Measurements from ENCODE around the gene ASNSD1. TPM values are rescaled to one million over a fixed set of nuclear protein-coding genes. Genes with fewer than 3 reads are reported as not detected.

ASNSD1 gene
- total RNA-seq, 4 donors from 2014 or later, result 42.6 to 66.6 (median 53.4) TPM

DNA sequence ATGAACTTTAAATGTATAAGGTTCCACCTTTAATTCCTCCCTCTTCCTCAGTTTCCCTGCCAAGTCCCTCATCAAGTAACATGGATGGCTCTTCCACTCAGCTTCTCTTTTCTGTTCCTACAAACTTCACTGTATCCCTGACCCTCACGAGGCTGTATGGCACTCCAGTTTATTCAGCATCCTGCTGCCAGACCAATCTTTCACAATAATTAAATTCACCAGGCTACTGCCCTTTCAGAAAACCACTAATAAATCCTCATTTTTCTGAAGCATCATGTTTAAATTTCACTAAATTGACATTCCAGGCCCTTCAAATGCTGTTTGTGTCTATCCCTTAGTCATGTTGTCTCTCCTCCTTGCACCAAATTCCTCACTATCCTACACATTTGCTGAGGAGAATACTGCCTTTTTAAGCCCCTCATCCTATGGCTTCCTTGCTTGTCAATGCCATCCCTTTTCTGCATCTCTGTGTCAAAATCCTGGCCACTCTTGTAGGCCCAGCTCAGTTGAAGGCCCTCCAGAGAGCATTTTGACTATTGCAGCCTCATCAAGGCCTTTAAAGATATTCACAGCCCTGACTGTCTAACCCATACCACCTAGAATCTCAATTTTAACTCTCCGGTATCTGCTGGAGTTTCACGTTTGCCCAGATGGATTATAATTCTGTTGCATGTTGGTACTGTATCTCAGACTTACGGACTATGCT, 22.8 kb upstream of the ASNSD1 start:
- H3K36me3 ChIP-seq, result no peaks in the 10 kb centered on the region
- WGBS, 2 donors, result 87 to 88% methylated on average over 4 of the region's 4 CpGs
- H3K4me3 ChIP-seq, result no peak overlapping the region
- TF ChIP-seq, protein P1, sequence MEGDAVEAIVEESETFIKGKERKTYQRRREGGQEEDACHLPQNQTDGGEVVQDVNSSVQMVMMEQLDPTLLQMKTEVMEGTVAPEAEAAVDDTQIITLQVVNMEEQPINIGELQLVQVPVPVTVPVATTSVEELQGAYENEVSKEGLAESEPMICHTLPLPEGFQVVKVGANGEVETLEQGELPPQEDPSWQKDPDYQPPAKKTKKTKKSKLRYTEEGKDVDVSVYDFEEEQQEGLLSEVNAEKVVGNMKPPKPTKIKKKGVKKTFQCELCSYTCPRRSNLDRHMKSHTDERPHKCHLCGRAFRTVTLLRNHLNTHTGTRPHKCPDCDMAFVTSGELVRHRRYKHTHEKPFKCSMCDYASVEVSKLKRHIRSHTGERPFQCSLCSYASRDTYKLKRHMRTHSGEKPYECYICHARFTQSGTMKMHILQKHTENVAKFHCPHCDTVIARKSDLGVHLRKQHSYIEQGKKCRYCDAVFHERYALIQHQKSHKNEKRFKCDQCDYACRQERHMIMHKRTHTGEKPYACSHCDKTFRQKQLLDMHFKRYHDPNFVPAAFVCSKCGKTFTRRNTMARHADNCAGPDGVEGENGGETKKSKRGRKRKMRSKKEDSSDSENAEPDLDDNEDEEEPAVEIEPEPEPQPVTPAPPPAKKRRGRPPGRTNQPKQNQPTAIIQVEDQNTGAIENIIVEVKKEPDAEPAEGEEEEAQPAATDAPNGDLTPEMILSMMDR (IDR thresholded peaks at IDR 0.05), result no peak
- TF ChIP-seq EP300 (IDR thresholded peaks at IDR 0.05), result no peak
- no peak for TF ChIP-seq POLR2A (IDR thresholded peaks at IDR 0.05)
- H3K4me1 ChIP-seq, result no peaks in the 10 kb centered on the region
- H3K9me3 ChIP-seq, result no peaks in the 10 kb centered on the region
- no peaks in the 10 kb centered on the region for H3K27me3 ChIP-seq
- H3K27ac ChIP-seq, result no peak overlapping the region
- DNase-seq (ENCODE audit: low spot score in 2 of 2), result no peak

DNA sequence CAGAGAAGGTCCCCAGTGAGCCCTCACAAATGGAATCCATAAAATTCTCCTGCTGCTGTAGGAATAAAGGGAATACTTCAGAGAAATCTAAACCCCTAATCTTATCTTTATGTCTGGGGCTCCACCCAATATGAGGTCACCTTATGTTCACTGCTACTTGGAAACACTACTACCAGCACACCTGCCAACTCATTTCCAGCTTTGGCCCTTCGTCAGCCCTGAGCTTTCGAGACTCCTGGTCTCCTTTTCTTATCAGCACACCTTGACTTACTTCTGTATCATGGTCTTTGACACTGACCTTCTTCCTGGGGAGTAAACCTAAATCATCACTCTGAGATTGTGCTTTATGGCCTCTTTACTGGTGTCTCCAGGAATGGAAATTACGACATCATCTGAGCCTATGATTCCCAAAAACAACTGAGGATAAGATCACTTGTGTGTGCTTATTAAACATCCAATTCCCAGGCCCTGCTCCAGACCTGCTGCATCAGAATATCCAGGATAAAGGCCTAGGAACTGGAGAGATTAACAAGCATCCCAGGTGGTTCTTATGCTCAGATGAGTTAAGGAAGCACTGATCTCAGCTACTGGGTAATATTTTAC, 22.2 kb upstream of the ASNSD1 start:
- WGBS, 2 donors, result 58 to 74% methylated on average over 3 of the region's 3 CpGs
- Histone ChIP-seq H3K4me3 (no peak overlapping the region), H3K27ac (no peak overlapping the region)

DNA sequence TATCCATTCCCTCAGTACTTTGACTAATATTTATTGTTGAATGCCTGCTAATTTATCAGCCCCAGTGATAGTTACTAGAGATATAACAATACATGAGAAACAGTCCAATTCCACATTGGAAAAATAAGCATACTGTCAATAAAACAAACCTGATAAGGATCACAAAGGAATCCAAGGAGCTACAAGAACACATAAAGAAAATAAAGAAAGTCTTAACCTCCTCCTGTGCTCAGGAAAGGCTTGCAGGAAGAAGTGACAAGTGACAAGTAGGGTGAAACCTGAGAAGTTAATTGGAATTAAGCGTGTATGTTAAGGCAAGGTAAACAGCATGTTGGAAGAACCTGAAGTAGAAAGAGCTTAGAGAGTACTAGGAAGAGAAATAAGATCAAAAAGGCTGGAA, 20.3 kb upstream of the ASNSD1 start:
- no peak for DNase-seq (ENCODE audit: low spot score in 2 of 2)
- H3K4me3 ChIP-seq, result no peak overlapping the region
- no peak overlapping the region for H3K27ac ChIP-seq
- H3K36me3 ChIP-seq, result no peaks in the 10 kb centered on the region
- no peaks in the 10 kb centered on the region for H3K27me3 ChIP-seq
- 58 to 71% methylated on average over 1 of the region's 1 CpG for WGBS, 2 donors
- no peaks in the 10 kb centered on the region for H3K4me1 ChIP-seq
- no peaks in the 10 kb centered on the region for H3K9me3 ChIP-seq
- TF ChIP-seq EP300 (IDR thresholded peaks at IDR 0.05), result no peak
- TF ChIP-seq, protein P1 (IDR thresholded peaks at IDR 0.05), result no peak
- TF ChIP-seq POLR2A (IDR thresholded peaks at IDR 0.05), result no peak

More for the DNA sequence above, 22.2 kb upstream of the ASNSD1 start:
- no peak for TF ChIP-seq EP300 (IDR thresholded peaks at IDR 0.05)
- TF ChIP-seq, protein P1 (IDR thresholded peaks at IDR 0.05), result no peak
- no peak for TF ChIP-seq POLR2A (IDR thresholded peaks at IDR 0.05)
- Histone ChIP-seq H3K36me3 (no peaks in the 10 kb centered on the region), H3K27me3 (no peaks in the 10 kb centered on the region), H3K9me3 (no peaks in the 10 kb centered on the region), H3K4me1 (no peaks in the 10 kb centered on the region)
- no peak for DNase-seq (ENCODE audit: low spot score in 2 of 2)

DNA sequence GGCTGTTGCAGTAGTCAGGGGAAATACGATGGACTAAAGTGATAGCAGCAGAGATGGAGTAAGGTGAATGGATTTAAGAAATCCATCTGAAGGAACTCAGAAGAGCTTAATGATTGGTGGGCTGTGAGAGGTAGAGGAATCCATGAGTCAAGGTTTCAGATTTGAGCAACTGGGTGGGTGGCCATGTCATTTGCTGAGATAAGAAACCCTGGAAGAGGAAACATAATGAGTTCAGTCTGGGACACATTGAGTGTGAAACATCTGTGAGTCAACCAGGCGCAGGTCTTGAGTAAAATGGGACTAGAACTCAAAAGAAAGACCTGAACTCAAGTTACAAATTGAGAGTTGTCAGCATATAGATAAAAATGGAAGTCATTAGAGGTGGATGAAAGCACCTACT, 19.7 kb upstream of the ASNSD1 start:
- Histone ChIP-seq H3K27ac (no peak overlapping the region), H3K9me3 (no peaks in the 10 kb centered on the region), H3K4me3 (no peak overlapping the region), H3K36me3 (no peaks in the 10 kb centered on the region), H3K27me3 (no peaks in the 10 kb centered on the region), H3K4me1 (no peaks in the 10 kb centered on the region)
- TF ChIP-seq POLR2A (IDR thresholded peaks at IDR 0.05), result no peak
- TF ChIP-seq, protein P1 (IDR thresholded peaks at IDR 0.05), result no peak
- TF ChIP-seq EP300 (IDR thresholded peaks at IDR 0.05), result no peak
- 87 to 93% methylated on average over 2 of the region's 2 CpGs for WGBS, 2 donors
- DNase-seq (ENCODE audit: low spot score in 2 of 2), result no peak

DNA sequence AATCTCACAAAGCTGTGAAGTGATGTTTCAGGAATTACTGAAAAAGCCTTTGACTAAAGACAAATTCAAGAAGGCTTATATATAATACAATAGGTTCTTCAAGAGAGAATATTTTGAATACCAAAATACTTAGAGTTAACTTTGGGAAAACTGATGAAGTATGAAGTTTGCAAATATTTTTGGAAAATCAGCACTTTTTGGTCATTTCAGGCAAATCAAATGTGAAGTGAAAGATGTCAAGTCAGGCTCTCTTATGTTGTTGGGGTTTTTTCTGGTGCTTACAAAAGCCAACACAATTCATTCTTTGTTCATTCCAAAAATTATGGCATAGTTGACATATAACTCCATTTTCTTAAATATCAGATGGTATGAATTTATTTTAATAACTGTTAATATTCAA, 14.7 kb upstream of the ASNSD1 start:
- Histone ChIP-seq H3K36me3 (no peaks in the 10 kb centered on the region), H3K27ac (peak overlapping the region in 2 of 4 donors; percentile 33 to 47), H3K27me3 (no peaks in the 10 kb centered on the region), H3K4me3 (no peak overlapping the region), H3K9me3 (no peaks in the 10 kb centered on the region), H3K4me1 (no peaks in the 10 kb centered on the region)
- no peak for DNase-seq (ENCODE audit: low spot score in 2 of 2)
- TF ChIP-seq EP300 (IDR thresholded peaks at IDR 0.05), result no peak

Measured in tibial nerve (tissue), 4 donors.